IPS DF 6.9 (cell line): Measurements from ENCODE around the gene PNPLA6.
A peak's percentile ranks its signal among the peaks of the same experiment; 100 is the strongest.

Experiments
- DNase-seq: peaks from one replicate; pipeline ENCODE4 v3.0.0-alpha.2; 2013; ENCODE audit warnings: low read depth, low spot score
- H3K27ac ChIP-seq: one replicate; pipeline ENCODE4 v1.5.1; 2013; ENCODE audit warnings: low read length, control low read depth
- H3K27me3 ChIP-seq: 2 replicates; pipeline ENCODE4 v1.6.1; 2013; ENCODE audit warnings: mild to moderate bottlenecking, low read length; ENCODE audit not compliant: control insufficient read depth, insufficient read depth
- H3K36me3 ChIP-seq: 2 replicates; pipeline ENCODE4 v1.6.1; 2013; ENCODE audit warnings: low read length; ENCODE audit not compliant: control insufficient read depth, insufficient read depth
- H3K4me1 ChIP-seq: 2 replicates; pipeline ENCODE4 v1.6.1; 2013; ENCODE audit warnings: low read length; ENCODE audit not compliant: control insufficient read depth, insufficient read depth
- H3K4me3 ChIP-seq: 2 replicates; pipeline ENCODE4 v1.5.1; 2013; ENCODE audit warnings: mild to moderate bottlenecking, low read length
- H3K9me3 ChIP-seq: 2 replicates; pipeline ENCODE4 v1.6.1; 2013; ENCODE audit warnings: low read length, inconsistent platforms; ENCODE audit not compliant: control insufficient read depth, insufficient read depth
- WGBS: extraction: QIAGEN DNeasy Blood & Tissue Kit; methylation state at CpG from one replicate; pipeline ENCODE4 v1.1.7; 2013; ENCODE audit warnings: mixed read lengths, missing lambda C conversion rate; ENCODE audit not compliant: insufficient read length, insufficient coverage; 5-methylcytosine and 5-hydroxymethylcytosine counted together

Gene PNPLA6

DNA sequence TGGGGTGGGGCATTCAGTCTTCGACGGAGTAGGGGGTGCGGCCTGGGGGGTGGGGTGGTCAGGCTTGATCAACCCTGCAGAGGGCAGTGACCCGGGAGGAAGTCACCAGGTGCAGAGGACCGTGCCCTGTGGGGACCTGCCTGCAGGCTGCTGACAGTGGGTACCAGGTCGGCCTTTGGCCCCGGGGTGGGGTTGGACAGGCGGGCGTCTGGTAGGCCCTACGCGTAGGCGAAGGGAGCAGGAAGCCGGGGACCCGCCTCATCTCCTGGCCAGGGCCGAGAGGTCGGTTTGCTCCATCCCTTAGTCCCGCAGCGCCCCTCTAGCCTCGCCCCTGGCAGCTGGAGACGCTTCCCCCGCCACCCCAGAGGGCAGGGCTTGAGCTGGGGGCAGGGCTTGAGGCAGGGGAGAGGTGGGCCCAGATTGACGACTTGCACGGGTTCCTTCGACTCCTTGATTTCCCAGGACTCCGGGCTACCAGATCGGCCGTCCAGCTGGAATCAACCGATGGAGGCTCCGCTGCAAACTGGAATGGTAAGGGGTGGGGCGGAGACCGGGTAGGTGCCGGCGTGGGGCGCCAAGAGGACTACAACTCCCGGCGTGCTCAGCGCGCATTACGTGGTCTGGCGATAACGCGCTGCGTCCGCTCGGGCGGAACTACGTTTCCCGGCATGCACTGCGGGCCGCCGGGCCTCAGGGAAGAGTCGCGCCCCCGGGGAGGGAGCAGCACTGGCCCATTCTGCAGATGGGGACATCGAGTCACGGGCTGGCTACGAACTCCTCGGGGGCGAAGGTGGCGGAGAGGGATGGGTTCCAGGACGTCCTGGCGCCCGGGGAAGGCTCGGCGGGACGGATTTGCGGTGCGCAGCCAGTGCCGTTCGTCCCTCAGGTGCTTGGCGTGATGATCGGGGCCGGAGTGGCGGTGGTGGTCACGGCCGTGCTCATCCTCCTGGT lies at the start of gene PNPLA6:
TSS of gene PNPLA6 (plus strand) at position 671 of the 951 bp plus-strand sequence. CDS start at position 743, 72 bp downstream.
- Histone ChIP-seq H3K36me3 (peaks cover 3% of the 10 kb centered on the region; the same call in 1 of the 2 replicates), H3K27ac (no peak within 1 kb of the TSS), H3K4me1 (no peaks in the 10 kb centered on the region), H3K4me3 (peak within 1 kb of the TSS; percentile 52), H3K9me3 (no peaks in the 10 kb centered on the region), H3K27me3 (no peaks in the 10 kb centered on the region)
- WGBS = no CpG with 5 or more reads among the region's 76 CpGs
- DNase-seq = no peak

DNA sequence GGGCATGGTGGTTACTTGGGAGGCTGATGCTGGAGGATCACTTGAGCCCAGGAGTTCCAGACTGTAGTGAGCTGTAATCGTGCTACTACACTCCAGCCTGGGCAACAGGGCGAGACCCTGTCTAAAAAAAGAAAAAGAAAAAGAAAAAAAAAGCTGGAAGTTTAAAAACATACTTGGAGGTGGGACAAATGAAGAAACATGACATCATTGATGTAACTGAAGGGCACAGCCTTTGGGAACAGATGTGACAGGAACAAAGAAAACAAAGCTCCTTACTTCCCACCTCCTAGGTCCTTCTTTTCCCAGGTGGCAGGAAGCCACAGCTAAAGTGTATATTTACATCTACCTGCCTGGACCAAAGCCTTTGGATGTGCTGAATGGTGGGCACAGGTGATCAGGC lies 48.6 kb upstream of the PNPLA6 start:
- DNase-seq = no peak
- Histone ChIP-seq H3K9me3 (no peaks in the 10 kb centered on the region), H3K36me3 (no peaks in the 10 kb centered on the region), H3K27ac (no peak overlapping the region), H3K27me3 (no peaks in the 10 kb centered on the region), H3K4me3 (no peak overlapping the region), H3K4me1 (peaks cover 3% of the 10 kb centered on the region; the same call in 1 of the 2 replicates)
- WGBS = no CpG with 5 or more reads among the region's 2 CpGs

DNA sequence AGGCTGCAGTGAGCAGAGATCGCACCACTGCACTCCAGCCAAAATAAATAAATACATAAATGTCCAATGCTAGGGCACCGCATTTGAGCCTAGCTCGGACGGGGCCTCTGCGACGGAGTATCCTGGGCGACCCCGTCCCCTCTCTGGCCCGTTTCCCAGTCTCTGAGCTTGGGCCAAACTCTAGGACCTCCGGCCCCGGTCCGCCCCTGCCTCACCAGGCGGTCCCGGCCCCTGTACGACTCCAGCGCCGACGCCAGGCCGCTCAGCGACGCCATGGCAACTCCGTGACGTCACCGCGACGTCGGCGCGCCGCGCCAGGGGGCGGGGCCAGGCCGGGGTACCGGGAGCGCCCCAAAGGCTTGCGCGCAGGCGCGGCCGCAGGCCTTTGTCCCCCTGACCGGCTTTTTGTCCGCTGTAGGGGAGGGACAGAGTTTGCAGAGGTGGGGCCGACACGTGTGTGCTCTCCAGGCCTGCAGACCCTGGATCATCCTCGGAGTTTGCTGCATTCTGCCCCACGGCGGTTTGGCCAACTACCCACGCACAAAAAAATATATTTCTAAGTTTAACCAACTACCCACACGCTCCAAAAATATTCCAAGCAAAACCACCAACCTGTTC lies 46.7 kb upstream of the PNPLA6 start, which contains the start of gene PEX11G:
TSS of gene PEX11G (minus strand) at position 300 of the 618 bp plus-strand sequence. CDS start at position 275, 25 bp downstream.
- Histone ChIP-seq H3K27ac (no peak within 1 kb of the TSS), H3K36me3 (no peaks in the 10 kb centered on the region), H3K4me1 (no peaks in the 10 kb centered on the region), H3K4me3 (peak within 1 kb of the TSS; percentile 42; the same call in 1 of the 2 replicates), H3K27me3 (no peaks in the 10 kb centered on the region), H3K9me3 (no peaks in the 10 kb centered on the region)
- DNase-seq = peak; percentile 82
- no CpG with 5 or more reads among the region's 49 CpGs for WGBS

DNA sequence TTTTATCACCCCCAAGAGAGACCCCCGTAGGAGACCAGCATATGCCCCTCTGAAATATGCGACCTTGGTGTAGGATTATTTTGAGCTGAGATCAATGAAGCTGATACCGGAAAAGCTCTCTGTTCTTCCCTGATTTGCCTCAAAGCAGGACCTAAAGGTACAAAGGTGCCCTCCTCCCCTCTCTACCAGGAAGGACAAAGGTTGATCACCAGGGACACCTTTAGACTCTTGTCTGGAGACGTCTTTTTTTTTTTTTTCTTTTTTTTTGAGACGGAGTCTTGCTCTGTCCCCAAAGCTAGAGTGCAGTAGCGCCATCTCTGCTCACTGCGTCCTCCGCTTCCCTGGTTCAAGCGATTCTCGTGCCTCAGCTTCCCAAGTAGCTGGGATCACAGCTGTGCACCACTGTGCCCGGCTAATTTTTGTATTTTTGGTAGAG lies 45.9 kb upstream of the PNPLA6 start:
- Histone ChIP-seq H3K27ac (no peak overlapping the region), H3K36me3 (no peaks in the 10 kb centered on the region), H3K9me3 (no peaks in the 10 kb centered on the region), H3K4me1 (no peaks in the 10 kb centered on the region), H3K27me3 (no peaks in the 10 kb centered on the region), H3K4me3 (no peak overlapping the region)
- no CpG with 5 or more reads among the region's 11 CpGs for WGBS
- DNase-seq = no peak

DNA sequence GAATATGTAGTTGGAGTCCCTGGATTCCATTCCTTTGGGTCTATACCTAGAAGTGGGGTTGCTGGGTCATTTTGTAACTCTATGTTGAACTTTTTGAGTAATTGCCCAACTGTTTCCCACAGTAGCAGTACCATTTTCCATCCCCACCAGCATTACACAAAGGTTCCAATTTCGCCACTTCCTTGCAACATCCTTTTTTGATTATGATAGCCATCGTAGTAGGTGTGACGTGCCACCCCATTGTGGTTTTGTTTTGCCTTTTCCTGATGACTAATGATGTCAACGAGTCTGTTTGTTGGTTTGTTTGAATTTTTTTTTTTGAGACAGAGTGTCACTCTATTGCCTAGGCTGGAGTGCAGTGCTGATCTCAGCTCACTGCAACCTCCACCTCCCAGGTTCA lies 43.4 kb upstream of the PNPLA6 start:
- no CpG with 5 or more reads among the region's 4 CpGs for WGBS
- H3K27ac ChIP-seq = no peak overlapping the region
- no peaks in the 10 kb centered on the region for H3K9me3 ChIP-seq
- H3K27me3 ChIP-seq = no peaks in the 10 kb centered on the region
- H3K4me1 ChIP-seq = no peaks in the 10 kb centered on the region
- DNase-seq = no peak
- H3K4me3 ChIP-seq = no peak overlapping the region
- no peaks in the 10 kb centered on the region for H3K36me3 ChIP-seq

DNA sequence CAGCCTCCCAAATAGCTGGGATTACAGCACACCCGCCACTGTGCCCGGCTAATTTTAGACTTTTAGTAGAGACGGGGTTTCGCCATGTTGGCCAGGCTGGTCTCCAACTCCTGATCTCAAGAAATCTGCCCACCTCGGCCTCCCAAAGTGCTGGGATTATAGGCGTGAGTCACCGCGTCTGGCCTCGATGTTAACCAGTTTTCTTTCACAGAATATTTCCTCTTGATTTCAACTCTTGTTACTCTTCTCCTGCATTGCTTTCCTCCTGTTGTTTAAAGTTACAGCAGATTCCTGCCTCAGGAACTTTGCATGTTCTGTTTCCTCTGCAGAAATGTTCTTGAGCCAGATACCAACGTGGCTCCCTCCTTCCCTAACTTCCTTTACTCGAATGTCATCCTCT lies 43.0 kb upstream of the PNPLA6 start:
- Histone ChIP-seq H3K27ac (no peak overlapping the region), H3K36me3 (no peaks in the 10 kb centered on the region), H3K27me3 (no peaks in the 10 kb centered on the region), H3K4me3 (no peak overlapping the region), H3K9me3 (no peaks in the 10 kb centered on the region), H3K4me1 (no peaks in the 10 kb centered on the region)
- no peak for DNase-seq
- WGBS = no CpG with 5 or more reads among the region's 11 CpGs

DNA sequence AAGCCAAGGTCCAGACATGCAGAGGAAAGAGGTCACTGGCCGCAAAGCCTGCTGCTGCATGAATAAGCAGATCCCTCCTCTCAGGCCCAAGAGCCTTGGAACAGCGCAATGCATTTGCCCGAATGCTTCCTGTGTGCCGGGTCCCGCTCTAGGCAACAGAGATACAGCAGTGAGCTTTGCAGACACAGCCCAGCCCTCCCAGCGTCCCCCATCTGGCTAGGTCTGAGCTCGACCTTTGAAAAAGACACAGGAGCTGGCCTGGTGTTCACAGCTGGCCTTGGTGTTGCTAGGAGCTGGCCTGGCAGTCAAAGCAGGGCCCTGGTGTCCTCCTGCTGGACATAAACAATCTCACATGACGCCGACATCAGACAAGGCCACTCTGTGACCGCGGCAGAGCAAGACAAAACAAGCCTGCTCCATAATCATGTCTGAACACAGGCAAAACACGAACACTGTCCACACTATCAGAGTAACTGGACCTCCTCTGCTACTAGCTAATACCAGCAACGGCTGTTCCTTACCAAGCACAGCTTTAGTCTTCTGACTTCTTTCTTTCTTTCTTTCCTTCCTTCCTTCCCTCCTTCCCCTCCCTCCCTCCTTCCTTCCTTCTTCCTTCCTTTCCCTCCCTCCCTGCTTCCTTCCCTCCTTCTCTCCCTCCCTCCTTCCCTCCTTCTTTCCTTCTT lies 41.0 kb upstream of the PNPLA6 start:
- no peaks in the 10 kb centered on the region for H3K9me3 ChIP-seq
- no peaks in the 10 kb centered on the region for H3K27me3 ChIP-seq
- H3K4me3 ChIP-seq = no peak overlapping the region
- DNase-seq = no peak
- no CpG with 5 or more reads among the region's 13 CpGs for WGBS
- H3K36me3 ChIP-seq = no peaks in the 10 kb centered on the region
- H3K27ac ChIP-seq = no peak overlapping the region
- H3K4me1 ChIP-seq = no peaks in the 10 kb centered on the region

DNA sequence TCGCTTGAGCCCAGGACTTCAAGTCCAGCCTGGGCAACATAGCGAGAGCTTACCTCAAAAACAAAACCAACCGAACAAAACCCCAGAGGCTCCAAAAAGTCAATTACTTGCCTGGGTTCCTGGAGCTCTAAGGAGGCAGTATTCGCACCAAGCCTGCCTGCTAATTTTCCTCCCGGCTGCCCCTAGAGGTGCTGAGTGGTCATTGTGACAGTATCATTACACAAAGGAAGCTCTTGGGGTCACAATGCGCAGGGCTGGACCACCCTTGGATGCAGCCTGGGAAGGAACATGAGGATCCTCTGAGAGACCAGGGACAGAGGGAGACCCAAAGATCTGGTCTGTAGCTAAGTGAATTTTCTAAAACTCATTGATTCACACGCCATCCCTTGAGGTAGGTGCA lies 38.2 kb upstream of the PNPLA6 start:
- Histone ChIP-seq H3K36me3 (no peaks in the 10 kb centered on the region), H3K27ac (no peak overlapping the region), H3K9me3 (no peaks in the 10 kb centered on the region), H3K4me3 (no peak overlapping the region), H3K27me3 (no peaks in the 10 kb centered on the region), H3K4me1 (no peaks in the 10 kb centered on the region)
- no peak for DNase-seq
- no CpG with 5 or more reads among the region's 7 CpGs for WGBS

DNA sequence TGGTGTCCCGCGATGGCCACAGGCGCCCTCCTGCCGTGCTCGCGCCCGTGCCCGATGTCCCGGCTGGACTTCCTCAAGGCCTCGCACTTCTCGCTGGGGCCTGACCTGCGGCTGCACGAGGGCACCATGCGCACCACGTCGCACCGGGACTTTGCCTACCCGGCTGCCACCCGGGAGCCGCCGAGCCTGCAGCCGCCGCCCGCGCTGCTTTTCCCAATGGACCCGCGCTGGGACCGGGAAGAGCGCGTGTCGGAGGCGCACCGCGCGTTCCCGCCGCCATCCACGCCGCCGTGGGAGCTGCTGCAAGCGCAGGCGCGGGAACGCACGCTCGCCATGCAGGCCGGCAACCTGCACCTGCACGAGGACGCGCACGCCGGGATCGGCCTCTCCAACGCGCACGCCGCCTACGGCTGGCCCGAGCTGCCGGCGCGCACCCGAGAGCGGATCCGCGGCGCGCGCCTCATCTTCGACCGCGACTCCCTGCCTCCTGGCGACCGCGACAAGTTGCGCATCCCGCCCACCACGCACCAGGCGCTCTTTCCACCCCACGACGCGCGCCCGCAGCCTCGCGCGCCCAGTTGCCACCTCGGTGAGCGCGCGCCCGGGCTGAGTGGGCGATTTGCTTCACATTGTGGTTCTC lies 34.6 kb upstream of the PNPLA6 start:
- H3K4me1 ChIP-seq = no peaks in the 10 kb centered on the region; the same call in 1 of the 2 replicates
- H3K27ac ChIP-seq = no peak overlapping the region
- H3K27me3 ChIP-seq = no peaks in the 10 kb centered on the region
- peak; percentile 75 for DNase-seq
- no peaks in the 10 kb centered on the region for H3K9me3 ChIP-seq
- H3K4me3 ChIP-seq = peak overlapping the region; percentile 40; the same call in 1 of the 2 replicates
- no CpG with 5 or more reads among the region's 93 CpGs for WGBS
- no peaks in the 10 kb centered on the region for H3K36me3 ChIP-seq

DNA sequence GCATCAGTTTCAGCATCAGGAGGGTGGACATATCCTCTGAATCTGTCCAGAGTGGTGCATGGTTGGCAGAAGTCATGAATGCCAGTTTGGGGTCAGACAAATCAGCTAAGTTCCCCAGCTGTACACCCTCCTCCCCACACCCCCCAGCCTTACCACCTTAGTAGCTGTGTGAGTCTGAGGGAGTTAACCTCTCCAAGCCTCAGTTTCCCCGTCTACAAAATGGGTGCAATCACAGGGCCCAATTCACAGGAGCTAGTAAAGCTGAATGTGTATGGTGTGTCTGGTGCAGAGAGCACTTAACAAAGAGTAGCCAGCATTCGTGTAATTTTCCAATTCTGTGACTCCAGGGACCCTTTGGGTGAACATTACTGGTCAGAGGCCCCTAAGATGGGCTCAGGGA lies 33.0 kb upstream of the PNPLA6 start:
- H3K4me1 ChIP-seq = no peaks in the 10 kb centered on the region; the same call in 1 of the 2 replicates
- H3K9me3 ChIP-seq = no peaks in the 10 kb centered on the region
- no peak overlapping the region for H3K4me3 ChIP-seq
- no peak overlapping the region for H3K27ac ChIP-seq
- no CpG with 5 or more reads among the region's 2 CpGs for WGBS
- no peak for DNase-seq
- no peaks in the 10 kb centered on the region for H3K27me3 ChIP-seq
- H3K36me3 ChIP-seq = no peaks in the 10 kb centered on the region
